ENCODE data around the gene CTNNA1. TPM values are rescaled to one million over a fixed set of nuclear protein-coding genes. Genes with fewer than 3 reads are reported as not detected.

CTNNA1 gene
- total and polyA plus RNA-seq, 2 of the 8 experiments (the other 6 are each of a cell fraction or from before 2014, with no cell fraction given), result 115 to 349 TPM

- TF ChIP-seq SUZ12 (IDR thresholded peaks at IDR 0.05; ENCODE audit: low read length), result no peak
- no peak for TF ChIP-seq RXRA (IDR thresholded peaks at IDR 0.05; ENCODE audit: insufficient read depth, low read depth, low read length)
- no peak for TF ChIP-seq EZH2 (IDR thresholded peaks at IDR 0.05; ENCODE audit: low read depth, low read length, severe bottlenecking)
- no peak for TF ChIP-seq CHD1 (IDR thresholded peaks at IDR 0.05; ENCODE audit: low read depth, low read length)
- TF ChIP-seq HDAC6 (IDR thresholded peaks at IDR 0.05; ENCODE audit: low read depth, low read length), result no peak
- no peak for TF ChIP-seq ATF3 (IDR thresholded peaks at IDR 0.05; ENCODE audit: insufficient read depth, low read depth, low read length)
- no peak for TF ChIP-seq TCF12 (IDR thresholded peaks at IDR 0.05; ENCODE audit: low read depth, low read length)
- TF ChIP-seq SIX5 (IDR thresholded peaks at IDR 0.05; ENCODE audit: low read depth, low read length), result no peak
- no peak for TF ChIP-seq CHD2 (IDR thresholded peaks at IDR 0.05; ENCODE audit: low read length)
- no peak for TF ChIP-seq NANOG (IDR thresholded peaks at IDR 0.05; ENCODE audit: insufficient read depth, low read depth, low read length, poor library complexity, severe bottlenecking)
- TF ChIP-seq CBX5 (IDR thresholded peaks at IDR 0.05; ENCODE audit: low read depth, low read length), result no peak
Measured at GRCh38 chr5:138869763-138870500, 116.7 kb downstream of the CTNNA1 start (continued).
